Psoas muscle (tissue), 8 donors: ENCODE measurements around the gene WNT3A. TPM values are rescaled to one million over a fixed set of nuclear protein-coding genes. Genes with fewer than 3 reads are reported as not detected.

Experiments
- ATAC-seq, 4 donors: fragments of 200-7000 bp; cut with Tn5 transposase; one replicate each; pipeline ENCODE4 v1.9.1; 2020; ENCODE audit warnings: moderate library complexity in 3 of 4, mild to moderate bottlenecking in 2 of 4
- DNase-seq, 2 donors: peaks; one replicate each; pipeline ENCODE4 v3.0.0-alpha.2; 2020
- H3K27ac ChIP-seq: fragments of 200-600 bp; one replicate; pipeline ENCODE4 v1.8.0; 2022
- H3K27me3 ChIP-seq, 3 donors: fragments of 200-600 bp in 1 of 3; one replicate each; pipeline versions ENCODE4 v1.6.1 to v1.8.0; 2013 to 2022; ENCODE audit warnings: low read length in 2 of 3, mild to moderate bottlenecking in 2 of 3, moderate library complexity in 1 of 3; ENCODE audit not compliant: insufficient read depth in 3 of 3
- H3K36me3 ChIP-seq, 2 donors: fragments of 200-600 bp in 1 of 2; one replicate each; pipeline versions ENCODE4 v1.6.1 to v1.8.0; 2013 to 2022; ENCODE audit warnings: low read depth in 1 of 2, mild to moderate bottlenecking in 1 of 2, moderate library complexity in 1 of 2; ENCODE audit not compliant: insufficient read depth in 1 of 2
- H3K4me1 ChIP-seq: fragments of 200-600 bp; one replicate; pipeline ENCODE4 v1.8.0; 2022
- H3K4me3 ChIP-seq: fragments of 200-600 bp; one replicate; pipeline ENCODE4 v1.8.0; 2022; ENCODE audit warnings: mild to moderate bottlenecking
- H3K9me3 ChIP-seq: fragments of 200-600 bp; one replicate; pipeline ENCODE4 v1.8.0; 2022
- WGBS, 3 donors: extraction: QIAGEN DNeasy Blood & Tissue Kit; methylation state at CpG; one replicate each; pipeline versions ENCODE4 v1.1.6 to v1.1.7; 2013; 5-methylcytosine and 5-hydroxymethylcytosine counted together
- intact Hi-C, 2 donors: fragments of 100-400 bp; cut with DNase I; formaldehyde crosslinking; loops; one replicate each; pipeline versions ENCODE4 v1.11.0 to v1.14.2; 2022
- polyA plus RNA-seq, 3 donors: library from polyadenylated mRNA; stranded (reverse); fragments of 200-250 nt; gene quantifications; one replicate each; pipeline ENCODE4 v1.2.3, GENCODE V29; 2013
- total RNA-seq, 4 donors: library from RNA; stranded (reverse); fragmentation: NEBNext Ultra II Directional in 2 of 4; extraction: Animal tissue kit (Norgen Biotek cat#: 25700) in 2 of 4; gene quantifications; one replicate each; pipeline versions ENCODE4 v1.2.1 to v1.2.4, GENCODE V29; 2021 to 2023
- TF ChIP-seq, protein P1 (sequence below): fragments of 200-600 bp; IDR thresholded peaks from one replicate; pipeline ENCODE4 v1.8.0; 2022; ENCODE audit warnings: antibody characterized with exemption
- donor health status: healthy with polysubstance abuse.
- donor health status: DM: no; HTN: no; CAD: no; lungs with moderate emphysema.
- donor health status: Bipolar disorder and iron deficiency.
- donor health status: healthy.
- donor health status: DM: yes; HTN: yes; CAD: no.
- donor health status: DM: no; HTN: no; CAD: no.
- donor health status: DM: no; HTN: no; CAD: no.
- donor health status: DM: yes; HTN: yes; CAD: no.

The WNT3A gene
- total and polyA plus RNA-seq, 7 donors: not detected

DNA sequence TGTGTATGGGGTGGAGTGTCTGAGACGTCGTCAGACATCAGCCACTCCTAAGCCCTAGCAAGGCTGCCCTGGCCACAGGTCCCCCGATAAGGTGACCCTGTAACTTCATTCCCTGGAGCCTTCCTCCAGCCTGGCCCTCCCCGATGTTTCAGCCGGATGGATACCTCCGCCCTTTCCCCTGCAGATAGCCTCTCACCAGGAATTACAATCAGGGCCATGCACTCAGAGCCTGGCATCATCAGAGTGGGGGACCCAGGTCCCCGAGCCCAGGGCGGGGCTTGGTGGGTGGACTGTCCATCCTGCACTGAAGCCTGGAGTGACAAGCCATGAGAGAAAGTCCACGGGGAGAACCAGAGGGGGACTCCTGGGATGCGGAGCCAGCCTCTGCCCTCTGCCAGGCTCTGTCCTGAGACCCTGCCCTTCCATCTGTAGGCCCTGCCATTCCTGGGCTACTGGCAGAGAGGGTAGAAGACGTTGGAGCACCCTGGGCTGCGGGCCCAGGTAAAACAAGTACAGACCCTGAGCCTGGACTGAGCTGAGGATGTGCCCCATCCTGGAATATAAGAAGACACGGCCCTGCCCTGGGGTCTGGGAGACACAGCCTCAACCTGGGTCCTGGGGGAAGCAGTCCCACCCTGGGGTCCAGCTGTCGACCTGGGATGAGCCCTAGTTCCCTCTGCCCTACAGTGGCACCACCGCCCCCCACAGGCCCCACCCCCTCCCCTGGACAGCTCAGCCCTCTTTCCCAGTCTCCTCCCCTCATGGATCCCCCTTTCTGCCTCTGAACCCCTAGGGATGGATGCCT, 58.9 kb downstream of the WNT3A start:
- intact Hi-C loops: no loop called here
- Histone ChIP-seq H3K27me3 (peaks cover 0 to 66% (median 21%) of the 10 kb centered on the region in 3 donors), H3K4me3 (no peak overlapping the region), H3K4me1 (no peaks in the 10 kb centered on the region), H3K36me3 (no peaks in the 10 kb centered on the region), H3K9me3 (no peaks in the 10 kb centered on the region), H3K27ac (no peak overlapping the region)
- WGBS, 3 donors: 70 to 74% (median 73%) methylated on average over 14 to 15 of the region's 15 CpGs
- no peak for ATAC-seq
- TF ChIP-seq, protein P1, sequence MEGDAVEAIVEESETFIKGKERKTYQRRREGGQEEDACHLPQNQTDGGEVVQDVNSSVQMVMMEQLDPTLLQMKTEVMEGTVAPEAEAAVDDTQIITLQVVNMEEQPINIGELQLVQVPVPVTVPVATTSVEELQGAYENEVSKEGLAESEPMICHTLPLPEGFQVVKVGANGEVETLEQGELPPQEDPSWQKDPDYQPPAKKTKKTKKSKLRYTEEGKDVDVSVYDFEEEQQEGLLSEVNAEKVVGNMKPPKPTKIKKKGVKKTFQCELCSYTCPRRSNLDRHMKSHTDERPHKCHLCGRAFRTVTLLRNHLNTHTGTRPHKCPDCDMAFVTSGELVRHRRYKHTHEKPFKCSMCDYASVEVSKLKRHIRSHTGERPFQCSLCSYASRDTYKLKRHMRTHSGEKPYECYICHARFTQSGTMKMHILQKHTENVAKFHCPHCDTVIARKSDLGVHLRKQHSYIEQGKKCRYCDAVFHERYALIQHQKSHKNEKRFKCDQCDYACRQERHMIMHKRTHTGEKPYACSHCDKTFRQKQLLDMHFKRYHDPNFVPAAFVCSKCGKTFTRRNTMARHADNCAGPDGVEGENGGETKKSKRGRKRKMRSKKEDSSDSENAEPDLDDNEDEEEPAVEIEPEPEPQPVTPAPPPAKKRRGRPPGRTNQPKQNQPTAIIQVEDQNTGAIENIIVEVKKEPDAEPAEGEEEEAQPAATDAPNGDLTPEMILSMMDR: no peak
- peak in 1 of 2 donors; percentile 35 for DNase-seq

DNA sequence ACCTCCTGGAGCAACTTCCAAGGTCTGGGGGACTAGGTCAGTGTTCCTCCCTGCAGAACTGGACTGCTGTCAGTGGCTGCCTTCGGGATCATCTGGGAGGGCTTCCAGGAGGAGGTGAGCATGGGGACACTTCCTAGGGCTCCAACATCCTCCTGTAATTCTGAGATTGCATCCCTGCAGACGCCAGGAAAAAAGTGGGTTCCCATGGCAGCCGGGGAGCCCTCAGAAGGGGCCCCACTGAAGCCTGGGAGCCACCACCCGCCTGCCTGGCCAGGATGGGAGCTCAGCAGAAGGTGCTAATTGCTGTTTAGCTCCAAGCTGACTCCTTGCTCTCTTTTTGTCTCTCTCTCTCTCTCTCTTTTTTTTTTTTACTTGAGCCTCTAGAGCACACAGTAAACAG, 59.6 kb downstream of the WNT3A start:
- H3K9me3 ChIP-seq: no peaks in the 10 kb centered on the region
- peaks cover 0 to 59% (median 19%) of the 10 kb centered on the region in 3 donors for H3K27me3 ChIP-seq
- no peaks in the 10 kb centered on the region for H3K36me3 ChIP-seq
- H3K27ac ChIP-seq: no peak overlapping the region
- intact Hi-C loops: no loop called here
- TF ChIP-seq, protein P1: no peak
- no peaks in the 10 kb centered on the region for H3K4me1 ChIP-seq
- 27 to 33% (median 28%) methylated on average over 3 to 4 of the region's 4 CpGs for WGBS, 3 donors
- no peak overlapping the region for H3K4me3 ChIP-seq
- ATAC-seq (no peak), DNase-seq (no peak)

DNA sequence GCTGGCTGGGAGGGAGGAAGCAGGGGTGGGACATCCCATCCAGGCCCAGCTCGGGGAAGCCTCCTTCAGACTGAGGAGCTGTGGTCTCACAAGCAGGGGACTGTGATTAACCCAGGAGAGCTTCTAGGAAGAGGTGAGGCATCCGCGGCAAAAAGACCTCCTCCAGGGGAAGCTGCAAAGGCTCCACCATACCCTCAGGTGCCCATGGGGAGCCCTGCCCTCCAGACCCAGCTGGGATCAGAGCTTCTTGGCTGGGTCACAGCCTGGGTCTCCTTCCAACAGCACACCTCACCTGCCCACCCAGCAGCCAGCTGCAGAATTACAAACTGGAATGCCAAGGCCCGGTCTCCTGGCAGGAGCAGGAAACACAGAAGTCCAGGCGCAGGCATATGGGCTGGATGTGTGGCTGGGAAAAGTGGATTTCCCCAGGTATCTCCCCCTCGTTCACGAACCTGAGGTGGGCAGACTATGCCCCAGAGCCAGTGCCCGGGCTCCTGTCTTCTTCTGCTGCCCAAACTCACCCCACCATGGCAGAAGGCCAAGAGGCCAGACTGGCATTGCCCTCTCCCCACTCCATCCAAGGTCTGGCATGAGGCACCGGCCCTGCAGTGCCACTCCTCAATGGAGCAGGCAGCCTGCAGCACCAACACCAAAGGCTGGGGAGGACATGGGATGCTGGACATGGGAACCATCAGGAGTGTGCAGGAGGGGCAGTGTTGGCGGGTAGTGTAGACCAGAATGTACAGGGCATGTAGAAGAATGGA, 60.3 kb downstream of the WNT3A start:
- peak in 1 of 2 donors; percentile 42 for DNase-seq
- Histone ChIP-seq H3K36me3 (no peaks in the 10 kb centered on the region), H3K27me3 (peaks cover 0 to 53% (median 15%) of the 10 kb centered on the region in 3 donors), H3K4me1 (no peaks in the 10 kb centered on the region), H3K9me3 (no peaks in the 10 kb centered on the region), H3K27ac (no peak overlapping the region), H3K4me3 (no peak overlapping the region)
- TF ChIP-seq, protein P1: no peak
- intact Hi-C loops: no loop called here
- 47 to 48% (median 48%) methylated on average over 10 of the region's 10 CpGs for WGBS, 3 donors
- no peak for ATAC-seq

DNA sequence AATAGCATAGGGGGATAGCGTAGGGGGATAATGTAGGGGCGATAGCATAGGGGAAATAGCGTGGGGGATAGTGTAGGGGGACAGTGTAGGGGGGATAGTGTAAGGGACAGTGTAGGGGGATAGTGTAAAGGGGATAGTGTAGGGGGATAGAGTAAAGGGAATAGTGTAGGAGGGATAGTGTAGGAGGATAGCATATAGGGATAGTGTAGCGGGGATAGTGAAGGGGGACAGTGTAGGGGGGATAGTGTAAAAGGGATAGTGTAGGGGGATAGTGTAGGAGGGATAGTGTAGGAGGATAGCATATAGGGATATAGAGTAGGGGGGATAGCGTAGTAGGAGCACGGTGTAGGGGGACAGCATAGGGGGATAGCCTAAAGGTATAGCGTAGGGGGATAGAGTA, 61.6 kb downstream of the WNT3A start:
- WGBS, 3 donors: 80 to 81% (median 81%) methylated on average over 7 of the region's 7 CpGs
- no peak for ATAC-seq

More for the DNA sequence above, 61.6 kb downstream of the WNT3A start:
- Histone ChIP-seq H3K4me3 (no peak overlapping the region), H3K27ac (no peak overlapping the region), H3K4me1 (no peaks in the 10 kb centered on the region), H3K27me3 (peaks cover 0 to 51% (median 15%) of the 10 kb centered on the region in 3 donors), H3K36me3 (no peaks in the 10 kb centered on the region), H3K9me3 (no peaks in the 10 kb centered on the region)
- DNase-seq: no peak
- TF ChIP-seq, protein P1: no peak
- intact Hi-C loops: no loop called here
